IMR-90 (cell line): ENCODE results near the gene VPS18. TPM values are rescaled to one million over a fixed set of nuclear protein-coding genes. Genes with fewer than 3 reads are reported as not detected.

Experiments used
- ATAC-seq: fragments of 200-7000 bp; cut with Tn5 transposase; 2 replicates; pipeline ENCODE4 v1.9.1; 2020; ENCODE audit warnings: low read depth, mild to moderate bottlenecking, moderate library complexity
- BruUV-seq: library from RNA; stranded (reverse); fragments of 400-500 nt; replicated peaks from 2 replicates; lab custom pipeline; 2021; lab: Mats Ljungman, UMichigan
- CTCF ChIA-PET: fragments of 300-600 bp; formaldehyde crosslinking; extraction: SDS; loops from one replicate; lab custom pipeline; 2021; ENCODE audit warnings: antibody characterized with exemption; lab: Yijun Ruan, JAX
- POLR2A ChIA-PET: fragments of 300-600 bp; sonication (Branson Sonifier 250); formaldehyde crosslinking; loops from one replicate; lab custom pipeline; 2022; ENCODE audit warnings: antibody characterized with exemption; ENCODE audit not compliant: unreplicated experiment; lab: Charles Lee
- DNase-seq: peaks from one replicate; pipeline ENCODE4 v3.0.0; 2013
- H2AFZ ChIP-seq: replicated peaks from 2 replicates; pipeline ENCODE3; 2013; ENCODE audit warnings: low read length, mild to moderate bottlenecking; ENCODE audit not compliant: poor library complexity
- H2AK5ac ChIP-seq: 2 replicates; pipeline ENCODE4 v1.6.1; 2013; ENCODE audit warnings: low read depth, low read length, inconsistent platforms
- H2AK9ac ChIP-seq: replicated peaks from 2 replicates; pipeline ENCODE3; 2013; ENCODE audit warnings: mild to moderate bottlenecking, low read depth, low read length, moderate library complexity; ENCODE audit not compliant: poor library complexity
- H2BK120ac ChIP-seq: 2 replicates; pipeline ENCODE4 v1.6.1; 2013; ENCODE audit warnings: low read depth, low read length, inconsistent platforms
- H2BK15ac ChIP-seq: 3 replicates; pipeline ENCODE4 v1.6.1; 2013; ENCODE audit warnings: low read depth, low read length, inconsistent platforms
- H2BK20ac ChIP-seq: 2 replicates; pipeline ENCODE4 v1.6.1; 2013; ENCODE audit warnings: low read depth, mild to moderate bottlenecking, inconsistent platforms, low read length, moderate library complexity
- H2BK5ac ChIP-seq: 2 replicates; pipeline ENCODE4 v1.6.1; 2013; ENCODE audit warnings: mild to moderate bottlenecking, low read depth, low read length, inconsistent platforms; ENCODE audit not compliant: poor library complexity, severe bottlenecking
- H3K14ac ChIP-seq: replicated peaks from 2 replicates; pipeline ENCODE4 v1.6.1; 2013; ENCODE audit warnings: low read depth, low read length, inconsistent platforms
- H3K18ac ChIP-seq: 2 replicates; pipeline ENCODE4 v1.6.1; 2013; ENCODE audit warnings: low read depth, low read length, control low read depth
- H3K23ac ChIP-seq: 2 replicates; pipeline ENCODE4 v1.6.1; 2013; ENCODE audit warnings: low read depth, low read length, inconsistent platforms
- H3K27ac ChIP-seq: 2 replicates; pipeline ENCODE4 v1.5.1; 2013; ENCODE audit warnings: mild to moderate bottlenecking, control low read depth, low read length; ENCODE audit not compliant: insufficient read depth
- H3K27me3 ChIP-seq: 2 replicates; pipeline ENCODE4 v1.6.1; 2013; ENCODE audit warnings: low read length; ENCODE audit not compliant: control insufficient read depth, insufficient read depth
- H3K36me3 ChIP-seq: 2 replicates; pipeline ENCODE4 v1.6.1; 2013; ENCODE audit warnings: low read length, mixed read lengths; ENCODE audit not compliant: control insufficient read depth, insufficient read depth
- H3K4ac ChIP-seq: 2 replicates; pipeline ENCODE4 v1.6.1; 2013; ENCODE audit warnings: low read depth, low read length, inconsistent platforms
- H3K4me1 ChIP-seq: 2 replicates; pipeline ENCODE4 v1.6.1; 2013; ENCODE audit warnings: low read length, mixed read lengths; ENCODE audit not compliant: control insufficient read depth, insufficient read depth
- H3K4me2 ChIP-seq: 2 replicates; pipeline ENCODE4 v1.6.1; 2013; ENCODE audit warnings: low read depth, mild to moderate bottlenecking, control low read depth, low read length, moderate library complexity
- H3K4me3 ChIP-seq: 2 replicates; pipeline ENCODE4 v1.5.1; 2013; ENCODE audit warnings: low read depth, mild to moderate bottlenecking, control low read depth, low read length, moderate library complexity; ENCODE audit not compliant: insufficient read depth
- H3K56ac ChIP-seq: 2 replicates; pipeline ENCODE4 v1.6.1; 2013; ENCODE audit warnings: low read length, inconsistent platforms; ENCODE audit not compliant: insufficient read depth; ENCODE audit errors: extremely low read depth
- H3K79me1 ChIP-seq, 2 experiments: 2 replicates each; pipeline ENCODE4 v1.6.1; 2013; ENCODE audit warnings: low read length in 2 of 2, inconsistent platforms in 1 of 2, low read depth in 1 of 2
- H3K9ac ChIP-seq: 2 replicates; pipeline ENCODE4 v1.6.1; 2013; ENCODE audit warnings: low read depth, low read length, control low read depth
- H3K9me1 ChIP-seq: 2 replicates; pipeline ENCODE4 v1.6.1; 2013; ENCODE audit warnings: low read length, inconsistent platforms; ENCODE audit not compliant: insufficient read depth
- H3K9me3 ChIP-seq: 2 replicates; pipeline ENCODE4 v1.6.1; 2013; ENCODE audit warnings: low read length; ENCODE audit not compliant: control insufficient read depth, insufficient read depth
- H4K20me1 ChIP-seq: 2 replicates; pipeline ENCODE4 v1.6.1; 2013; ENCODE audit warnings: low read length, inconsistent platforms; ENCODE audit not compliant: insufficient read depth
- H4K5ac ChIP-seq: 2 replicates; pipeline ENCODE4 v1.6.1; 2013; ENCODE audit warnings: mild to moderate bottlenecking, low read depth, low read length, control low read depth
- H4K8ac ChIP-seq, 2 experiments: 2 replicates each; pipeline ENCODE4 v1.6.1; 2013; ENCODE audit warnings: low read depth in 2 of 2, low read length in 2 of 2, control low read depth in 1 of 2, inconsistent platforms in 1 of 2
- H4K91ac ChIP-seq: 2 replicates; pipeline ENCODE4 v1.6.1; 2013; ENCODE audit warnings: low read depth, low read length, inconsistent platforms; ENCODE audit not compliant: insufficient read depth
- CHD1 ChIP-seq: IDR thresholded peaks from 2 replicates; pipeline ENCODE4 v1.6.1; 2012; ENCODE audit warnings: low read depth, low read length, improper control_type of control experiment
- MAZ ChIP-seq: IDR thresholded peaks from 2 replicates; pipeline ENCODE4 v1.6.1; 2012; ENCODE audit warnings: low read depth, mild to moderate bottlenecking, low read length, improper control_type of control experiment, moderate library complexity, borderline replicate concordance
- NFE2L2 ChIP-seq: fragments of 150-350 bp; IDR thresholded peaks from 2 replicates; pipeline ENCODE4 v1.6.1; 2016; ENCODE audit warnings: low read depth, mild to moderate bottlenecking, low read length
- RCOR1 ChIP-seq: IDR thresholded peaks from 2 replicates; pipeline ENCODE4 v1.6.1; 2012; ENCODE audit warnings: mild to moderate bottlenecking, low read length, improper control_type of control experiment; ENCODE audit not compliant: insufficient replicate concordance
- SMC3 ChIP-seq: fragments of 150-350 bp; IDR thresholded peaks from 2 replicates; pipeline ENCODE4 v1.6.1; 2016; ENCODE audit warnings: low read depth, mild to moderate bottlenecking, antibody characterized with exemption, low read length, moderate library complexity
- WGBS, 2 experiments: methylation state at CpG; one replicate each; pipeline versions ENCODE4 v1.1.5 to v1.1.7; 2013; ENCODE audit warnings: missing lambda C conversion rate in 2 of 2; ENCODE audit not compliant: insufficient read length in 1 of 2; ENCODE audit errors: extremely low coverage in 2 of 2; 5-methylcytosine and 5-hydroxymethylcytosine counted together
- dilution Hi-C: fragments of 300-500 bp; cut with HindIII; formaldehyde crosslinking; loops from one replicate; pipeline ENCODE4 v1.14.3; 2018; ENCODE audit warnings: low sequenced_read_pairs; ENCODE audit not compliant: unreplicated experiment
- in situ Hi-C: fragments of 300-500 bp; cut with MboI; formaldehyde crosslinking; loops from 3 replicates; pipeline ENCODE4 v1.14.3; 2019; ENCODE audit warnings: low sequenced_read_pairs, inconsistent platforms, mixed read lengths
- intact Hi-C: fragments of 100-400 bp; cut with micrococcal nuclease; formaldehyde crosslinking; loops from 2 replicates; pipeline ENCODE4 v1.10.0; 2022
- polyA plus RNA-seq, 3 experiments: library from polyadenylated mRNA; depleted of rRNA; stranded (reverse); fragments of >200 nt; gene quantifications; 2 replicates each; pipeline ENCODE4 v1.2.3, GENCODE V29; 2012; ENCODE audit warnings: low replicate concordance in 1 of 3
- total RNA-seq: library from RNA; depleted of rRNA; stranded (reverse); fragments of >200 nt; gene quantifications from 2 replicates; pipeline ENCODE4 v1.2.3, GENCODE V29; 2012
- TF ChIP-seq, protein P1 (sequence below): conservative IDR thresholded peaks from 2 replicates; pipeline ENCODE4 v1.5.1; 2012; ENCODE audit warnings: mild to moderate bottlenecking, low read depth, low read length, improper control_type of control experiment
- TF ChIP-seq, protein P2 (sequence below): fragments of 150-350 bp; IDR thresholded peaks from 2 replicates; pipeline ENCODE4 v1.6.1; 2016; ENCODE audit warnings: low read depth, mild to moderate bottlenecking, low read length, moderate library complexity, borderline replicate concordance
- TF ChIP-seq, protein P3 (sequence below): fragments of 150-350 bp; IDR thresholded peaks from 2 replicates; pipeline ENCODE4 v1.6.1; 2017; ENCODE audit warnings: mild to moderate bottlenecking, antibody characterized with exemption, low read length, low read depth

VPS18 gene
- total and polyA plus RNA-seq, 2 of the 4 experiments (the other 2 are of a cell fraction): 19.3 to 32.3 TPM

DNA sequence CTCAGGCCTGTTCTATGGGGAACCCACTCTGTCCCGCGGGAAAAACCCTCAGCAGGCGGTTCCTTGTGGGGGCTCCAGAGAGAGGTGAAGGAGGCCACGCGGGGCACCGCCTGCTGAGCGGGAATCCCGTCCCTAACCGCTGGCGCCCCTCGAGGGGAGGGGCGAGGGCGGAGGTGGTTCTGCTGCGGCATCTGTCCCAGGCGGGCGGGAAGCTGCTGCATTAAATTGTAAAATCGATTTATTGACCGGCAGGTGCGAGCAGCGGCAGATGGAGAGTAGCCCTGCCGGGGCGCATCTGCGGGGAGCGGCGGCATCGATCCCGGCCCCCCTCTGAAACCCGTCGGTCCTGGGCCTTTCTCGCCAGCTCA lies 31.2 kb downstream of the VPS18 start:
- H3K14ac ChIP-seq: no peak overlapping the region
- BruUV-seq: no TSS peak
- H3K79me1 ChIP-seq: peaks cover 0 to 8% of the 10 kb centered on the region in 2 experiments; a peak in 1 of 4 replicates
- H3K9me3 ChIP-seq: no peaks in the 10 kb centered on the region
- H3K36me3 ChIP-seq: no peaks in the 10 kb centered on the region
- H2AFZ ChIP-seq: no peak overlapping the region
- no peak overlapping the region for H2BK120ac ChIP-seq
- no peak overlapping the region for H3K4me2 ChIP-seq
- ATAC-seq (no peak), DNase-seq (no peak)
- in situ Hi-C loops (no loop called here), intact Hi-C loops (no loop called here), dilution Hi-C loops (no loop called here)
- H3K9me1 ChIP-seq: no peaks in the 10 kb centered on the region
- WGBS, 2 experiments: 31% methylated on average over 20 of the region's 30 CpGs; no CpG with 5 or more reads in 1 of the 2 experiments
- no peak overlapping the region for H2BK5ac ChIP-seq
- H4K20me1 ChIP-seq: peaks cover 13% of the 10 kb centered on the region
- H3K18ac ChIP-seq: no peak overlapping the region
- peaks cover 26% of the 10 kb centered on the region for H3K27me3 ChIP-seq
- no peak overlapping the region for H3K4ac ChIP-seq
- H3K23ac ChIP-seq: no peak overlapping the region
- no peak overlapping the region for H3K56ac ChIP-seq
- no peak overlapping the region for H4K5ac ChIP-seq
- H3K4me1 ChIP-seq: peaks cover 6% of the 10 kb centered on the region; the same call in 1 of the 2 replicates
- no peak overlapping the region for H3K4me3 ChIP-seq
- ChIA-PET CTCF (no interaction called here), POLR2A (no interaction called here)
- H4K8ac ChIP-seq: no peak overlapping the region
- no peak for TF ChIP-seq MAZ
- TF ChIP-seq, protein P1, sequence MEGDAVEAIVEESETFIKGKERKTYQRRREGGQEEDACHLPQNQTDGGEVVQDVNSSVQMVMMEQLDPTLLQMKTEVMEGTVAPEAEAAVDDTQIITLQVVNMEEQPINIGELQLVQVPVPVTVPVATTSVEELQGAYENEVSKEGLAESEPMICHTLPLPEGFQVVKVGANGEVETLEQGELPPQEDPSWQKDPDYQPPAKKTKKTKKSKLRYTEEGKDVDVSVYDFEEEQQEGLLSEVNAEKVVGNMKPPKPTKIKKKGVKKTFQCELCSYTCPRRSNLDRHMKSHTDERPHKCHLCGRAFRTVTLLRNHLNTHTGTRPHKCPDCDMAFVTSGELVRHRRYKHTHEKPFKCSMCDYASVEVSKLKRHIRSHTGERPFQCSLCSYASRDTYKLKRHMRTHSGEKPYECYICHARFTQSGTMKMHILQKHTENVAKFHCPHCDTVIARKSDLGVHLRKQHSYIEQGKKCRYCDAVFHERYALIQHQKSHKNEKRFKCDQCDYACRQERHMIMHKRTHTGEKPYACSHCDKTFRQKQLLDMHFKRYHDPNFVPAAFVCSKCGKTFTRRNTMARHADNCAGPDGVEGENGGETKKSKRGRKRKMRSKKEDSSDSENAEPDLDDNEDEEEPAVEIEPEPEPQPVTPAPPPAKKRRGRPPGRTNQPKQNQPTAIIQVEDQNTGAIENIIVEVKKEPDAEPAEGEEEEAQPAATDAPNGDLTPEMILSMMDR: no peak
- TF ChIP-seq, protein P2, sequence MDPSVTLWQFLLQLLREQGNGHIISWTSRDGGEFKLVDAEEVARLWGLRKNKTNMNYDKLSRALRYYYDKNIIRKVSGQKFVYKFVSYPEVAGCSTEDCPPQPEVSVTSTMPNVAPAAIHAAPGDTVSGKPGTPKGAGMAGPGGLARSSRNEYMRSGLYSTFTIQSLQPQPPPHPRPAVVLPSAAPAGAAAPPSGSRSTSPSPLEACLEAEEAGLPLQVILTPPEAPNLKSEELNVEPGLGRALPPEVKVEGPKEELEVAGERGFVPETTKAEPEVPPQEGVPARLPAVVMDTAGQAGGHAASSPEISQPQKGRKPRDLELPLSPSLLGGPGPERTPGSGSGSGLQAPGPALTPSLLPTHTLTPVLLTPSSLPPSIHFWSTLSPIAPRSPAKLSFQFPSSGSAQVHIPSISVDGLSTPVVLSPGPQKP: no peak
- no peak for TF ChIP-seq CHD1
- TF ChIP-seq RCOR1: no peak
- no peak for TF ChIP-seq SMC3
- TF ChIP-seq, protein P3, sequence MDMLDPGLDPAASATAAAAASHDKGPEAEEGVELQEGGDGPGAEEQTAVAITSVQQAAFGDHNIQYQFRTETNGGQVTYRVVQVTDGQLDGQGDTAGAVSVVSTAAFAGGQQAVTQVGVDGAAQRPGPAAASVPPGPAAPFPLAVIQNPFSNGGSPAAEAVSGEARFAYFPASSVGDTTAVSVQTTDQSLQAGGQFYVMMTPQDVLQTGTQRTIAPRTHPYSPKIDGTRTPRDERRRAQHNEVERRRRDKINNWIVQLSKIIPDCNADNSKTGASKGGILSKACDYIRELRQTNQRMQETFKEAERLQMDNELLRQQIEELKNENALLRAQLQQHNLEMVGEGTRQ: no peak
- TF ChIP-seq NFE2L2: no peak
- no peak overlapping the region for H2BK20ac ChIP-seq
- H2BK15ac ChIP-seq: no peak overlapping the region
- H2AK5ac ChIP-seq: no peak overlapping the region
- no peak overlapping the region for H3K27ac ChIP-seq
- H3K9ac ChIP-seq: no peak overlapping the region
- no peak overlapping the region for H4K91ac ChIP-seq
- H2AK9ac ChIP-seq: no peak overlapping the region
